ENCODE results near the gene TMEM44. TPM values are rescaled to one million over a fixed set of nuclear protein-coding genes. Genes with fewer than 3 reads are reported as not detected.

The TMEM44 gene
- total and polyA plus RNA-seq, 9 of the 15 experiments (the other 6 are each of a cell fraction or from before 2014, with no cell fraction given) = 0.53 to 18.1 (median 11.3) TPM

GRCh38 chr3:194658477-194659242, 25.4 kb upstream of the TMEM44 start:
- 84% methylated on average over 5 of the region's 5 CpGs for WGBS (ENCODE audit: insufficient coverage, low coverage, missing lambda C conversion rate)
- intact Hi-C loops (cut with micrococcal nuclease) (no loop called here), in situ Hi-C loops (cut with MboI) (no loop called here)
- no TSS peak for BruUV-seq (replicated peaks)
- ATAC-seq (no peak), FAIRE-seq (no peak), DNase-seq (ENCODE audit: extremely low read depth in 1 of 4, low spot score in 3 of 4) (no peak)
- H2AFZ ChIP-seq (ENCODE audit: low read depth, low read length) = no peak overlapping the region
- CTCF ChIA-PET (ENCODE audit: low intra/inter-chr PET ratio) = no interaction called here
- no peak overlapping the region for H3K4me2 ChIP-seq (ENCODE audit: insufficient read depth, low read length)
- peaks cover 66% of the 10 kb centered on the region for H3K36me3 ChIP-seq (ENCODE audit: control insufficient read depth, insufficient read depth, low read length)
- H3K9me3 ChIP-seq (replicated peaks; ENCODE audit: control insufficient read depth, insufficient read depth, low read depth, low read length) = no peaks in the 10 kb centered on the region
- H3K27me3 ChIP-seq (ENCODE audit: control insufficient read depth in 2 of 2, insufficient read depth in 2 of 2, low read length in 2 of 2) = no peaks in the 10 kb centered on the region
- H3K9me1 ChIP-seq (ENCODE audit: control insufficient read depth, insufficient read depth, low read length) = no peaks in the 10 kb centered on the region
- TF ChIP-seq CCNT2 (IDR thresholded peaks at IDR 0.05; ENCODE audit: borderline replicate concordance, extremely low read depth, insufficient read length, low read depth, low read length) = no peak
- H3K4me1 ChIP-seq (replicated peaks in 1 of 2; ENCODE audit: control insufficient read depth in 2 of 2, insufficient read depth in 2 of 2, low read length in 2 of 2) = no peaks in the 10 kb centered on the region
- no peak overlapping the region for H3K27ac ChIP-seq (ENCODE audit: extremely low read depth, low read depth, low read length)
- no peak overlapping the region for H3K9ac ChIP-seq (ENCODE audit: insufficient read depth in 1 of 2, low read depth in 2 of 2, low read length in 2 of 2)
- H3K4me3 ChIP-seq = no peak overlapping the region
- POLR2A ChIA-PET = no interaction called here
- peaks cover 5% of the 10 kb centered on the region; the same call in 1 of the 3 replicates for H3K79me2 ChIP-seq (ENCODE audit: control insufficient read depth, insufficient read depth, low read length)
- H4K20me1 ChIP-seq (replicated peaks; ENCODE audit: control insufficient read depth, insufficient read depth, low read length) = no peaks in the 10 kb centered on the region; the same call in 1 of the 2 replicates

- Histone ChIP-seq H3K36me3 (ENCODE audit: control insufficient read depth, insufficient read depth, low read length) (peaks cover 76% of the 10 kb centered on the region), H3K9me3 (replicated peaks; ENCODE audit: control insufficient read depth, insufficient read depth, low read depth, low read length) (no peaks in the 10 kb centered on the region), H3K4me2 (ENCODE audit: insufficient read depth, low read length) (no peak overlapping the region), H3K27me3 (ENCODE audit: control insufficient read depth in 2 of 2, insufficient read depth in 2 of 2, low read length in 2 of 2) (no peaks in the 10 kb centered on the region), H4K20me1 (replicated peaks; ENCODE audit: control insufficient read depth, insufficient read depth, low read length) (no peaks in the 10 kb centered on the region; the same call in 1 of the 2 replicates), H3K79me2 (ENCODE audit: control insufficient read depth, insufficient read depth, low read length) (peaks cover 5% of the 10 kb centered on the region; the same call in 1 of the 3 replicates), H3K4me1 (replicated peaks in 1 of 2; ENCODE audit: control insufficient read depth in 2 of 2, insufficient read depth in 2 of 2, low read length in 2 of 2) (no peaks in the 10 kb centered on the region), H3K9me1 (ENCODE audit: control insufficient read depth, insufficient read depth, low read length) (no peaks in the 10 kb centered on the region), H3K9ac (ENCODE audit: insufficient read depth in 1 of 2, low read depth in 2 of 2, low read length in 2 of 2) (no peak overlapping the region), H3K4me3 (no peak overlapping the region), H3K27ac (ENCODE audit: extremely low read depth, low read depth, low read length) (no peak overlapping the region), H2AFZ (ENCODE audit: low read depth, low read length) (no peak overlapping the region)
- FAIRE-seq (no peak), DNase-seq (ENCODE audit: extremely low read depth in 1 of 4, low spot score in 3 of 4) (no peak), ATAC-seq (no peak)
- in situ Hi-C loops (cut with MboI) = no loop called here
- POLR2A ChIA-PET = interaction anchor here (0.5 to 0.9 kb wide), 3 partner anchors 25 to 213 kb away, joined by 3 read pairs; no protein-coding TSS in a partner anchor
- no TSS peak for BruUV-seq (replicated peaks)
- CTCF ChIA-PET (ENCODE audit: low intra/inter-chr PET ratio) = no interaction called here
- TF ChIP-seq CHD2 (IDR thresholded peaks at IDR 0.05; ENCODE audit: low read depth, low read length) (no peak), JUNB (CRISPR knock-in tag; conservative IDR thresholded peaks at IDR 0.05) (no peak), ZNF76 (CRISPR knock-in tag; IDR thresholded peaks at IDR 0.05; ENCODE audit: borderline replicate concordance) (no peak), TRIM25 (IDR thresholded peaks at IDR 0.05; ENCODE audit: borderline replicate concordance) (no peak), HMG20B (CRISPR knock-in tag; IDR thresholded peaks at IDR 0.05) (no peak), HLTF (IDR thresholded peaks at IDR 0.05) (no peak), TAF9B (IDR thresholded peaks at IDR 0.05; ENCODE audit: partially characterized antibody) (no peak), ZEB2 (IDR thresholded peaks at IDR 0.05) (no peak), EP300 (IDR thresholded peaks at IDR 0.05; ENCODE audit: low read length) (no peak), PCBP1 (IDR thresholded peaks at IDR 0.05; ENCODE audit: low read depth, low read length, poor library complexity, severe bottlenecking) (no peak), CHCHD3 (CRISPR knock-in tag; IDR thresholded peaks at IDR 0.05) (no peak)
- WGBS (ENCODE audit: insufficient coverage, low coverage, missing lambda C conversion rate) = 79% methylated on average over 7 of the region's 7 CpGs
- intact Hi-C loops (cut with micrococcal nuclease) = no loop called here
These were observed 24.2 kb upstream of the TMEM44 start for GRCh38 chr3:194657439-194657838.
